Activated T-helper 9 cell treated with anti-CD3 and anti-CD28 coated beads, Interleukin-2, amount 50 U/mL, for 16 hours (primary cell): ENCODE data around the gene HSBP1L1.
A peak's percentile ranks its signal among the peaks of the same experiment; 100 is the strongest.
"Not testable (repeated sequence)": the region's sequence is repeated elsewhere in the genome, so short reads cannot be mapped to it uniquely, and the experiment has no call there.

ENCODE experiments used
- DNase-seq: peaks from one replicate; pipeline ENCODE4 v3.0.0-alpha.2; 2020; ENCODE audit warnings: low read depth

HSBP1L1 gene

DNA sequence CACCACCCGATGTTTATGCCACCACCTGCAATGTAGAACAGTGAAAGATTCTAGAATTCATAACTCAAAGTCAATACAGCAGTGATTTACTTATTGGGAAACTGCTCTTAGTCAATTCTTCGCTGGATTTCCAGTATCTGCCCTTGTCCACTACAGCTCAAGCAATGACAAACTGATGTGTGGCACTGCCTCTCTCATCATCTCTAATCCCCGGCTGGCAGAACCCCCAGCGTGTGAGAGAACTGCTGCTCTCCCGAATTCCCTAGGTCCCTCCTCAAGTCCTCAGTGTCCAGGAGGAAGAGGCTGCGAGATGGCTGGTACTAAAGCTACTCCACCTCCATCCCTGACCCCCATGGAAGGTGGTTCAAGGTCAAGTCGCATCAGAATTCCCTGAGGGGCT is 22.3 kb downstream of the HSBP1L1 start:
- no peak for DNase-seq

DNA sequence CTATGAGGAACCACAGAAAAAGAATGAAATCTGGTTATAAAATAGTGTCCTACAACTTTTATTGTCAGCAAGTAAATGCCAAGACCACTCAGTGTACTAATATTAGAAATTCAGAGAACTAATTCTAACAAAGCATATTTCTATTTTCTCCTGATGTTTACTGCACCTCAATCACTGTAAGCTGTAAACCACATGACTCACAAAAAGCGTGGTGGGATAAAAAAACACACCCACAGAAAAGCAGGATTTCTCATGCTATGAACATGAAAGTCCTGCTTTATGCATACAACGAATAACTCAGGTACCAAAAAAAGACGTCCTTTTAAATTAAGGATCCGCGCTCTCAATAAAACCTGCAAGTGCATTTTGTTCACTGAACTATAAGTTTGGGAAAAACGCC is 23.1 kb downstream of the HSBP1L1 start:
- DNase-seq: no peak

DNA sequence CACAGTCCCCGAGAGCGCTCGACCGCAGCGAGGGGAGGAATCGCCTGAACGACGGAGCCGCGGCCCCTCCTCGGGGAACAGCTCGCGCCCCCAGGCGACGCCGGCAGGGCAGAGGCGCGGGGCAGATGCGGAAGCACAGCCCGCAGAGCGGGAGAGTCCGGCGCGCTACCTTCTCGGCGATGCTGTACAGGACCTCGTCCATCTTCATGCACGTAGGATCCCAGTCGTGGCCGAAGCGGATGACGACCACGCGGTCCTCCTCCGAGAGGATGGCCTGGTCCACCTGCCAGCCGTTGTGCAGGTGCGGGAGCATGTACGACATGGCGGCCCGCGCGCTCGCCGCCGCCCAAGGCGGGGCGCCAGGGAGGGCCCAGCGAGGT is 23.6 kb downstream of the HSBP1L1 start:
- peak; percentile 47 for DNase-seq

DNA sequence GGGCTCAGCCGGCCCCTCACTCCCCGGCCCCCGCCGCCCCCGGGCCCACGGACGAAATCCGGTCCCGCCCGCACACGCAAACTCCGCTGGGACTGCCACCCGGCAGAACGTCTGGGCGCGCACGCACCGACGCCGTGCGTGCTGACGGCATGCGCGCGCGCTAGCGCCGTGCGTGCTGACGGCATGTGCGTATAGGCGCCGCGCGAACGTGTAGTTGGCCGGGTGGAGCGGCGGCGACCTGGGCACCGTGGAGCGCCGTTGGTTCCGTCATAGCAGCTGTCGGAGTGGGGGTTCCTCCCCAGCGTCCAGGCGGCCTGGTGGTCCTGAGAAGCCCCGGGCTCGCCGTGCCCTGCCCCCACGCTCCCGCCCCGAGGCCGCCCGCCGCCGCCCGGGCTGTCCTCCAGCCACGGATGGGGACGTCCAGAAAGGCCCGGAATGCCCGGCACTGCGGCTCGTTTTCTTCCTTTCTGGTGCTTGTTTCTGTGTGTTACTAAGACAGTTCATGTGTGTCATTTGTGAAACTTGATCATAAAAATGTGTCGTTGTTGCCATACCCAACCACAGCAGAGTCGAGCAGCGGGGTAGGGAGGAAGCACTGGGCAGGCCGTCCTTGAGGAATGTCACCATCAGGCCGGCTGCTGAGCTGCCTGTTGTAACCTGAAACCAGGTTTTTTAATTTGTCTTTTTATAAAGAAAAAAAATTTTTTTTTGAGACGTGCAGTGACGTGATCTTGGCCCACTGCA is 24.2 kb downstream of the HSBP1L1 start, which contains the start of gene TXNL4A:
Gene TXNL4A, minus strand, starts transcription at position 113 of the 744 bp plus-strand sequence. CDS start 171 bp downstream, outside the sequence.
- peak; percentile 80 for DNase-seq

DNA sequence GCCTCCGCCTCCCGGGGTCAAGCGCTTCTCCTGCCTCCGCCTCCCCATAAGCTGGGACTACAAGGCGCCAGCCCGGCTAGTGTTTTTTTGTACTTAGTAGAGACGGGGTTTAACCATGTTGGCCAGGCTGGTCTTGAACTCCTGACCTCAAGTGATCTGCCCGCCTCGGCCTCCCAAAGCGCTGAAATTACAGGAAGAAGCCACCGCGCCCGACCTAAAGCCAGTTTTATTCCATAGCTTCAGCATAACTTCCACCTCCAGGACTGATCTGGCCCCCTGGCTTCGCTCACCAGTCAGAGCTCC is 24.7 kb downstream of the HSBP1L1 start:
- no peak for DNase-seq

DNA sequence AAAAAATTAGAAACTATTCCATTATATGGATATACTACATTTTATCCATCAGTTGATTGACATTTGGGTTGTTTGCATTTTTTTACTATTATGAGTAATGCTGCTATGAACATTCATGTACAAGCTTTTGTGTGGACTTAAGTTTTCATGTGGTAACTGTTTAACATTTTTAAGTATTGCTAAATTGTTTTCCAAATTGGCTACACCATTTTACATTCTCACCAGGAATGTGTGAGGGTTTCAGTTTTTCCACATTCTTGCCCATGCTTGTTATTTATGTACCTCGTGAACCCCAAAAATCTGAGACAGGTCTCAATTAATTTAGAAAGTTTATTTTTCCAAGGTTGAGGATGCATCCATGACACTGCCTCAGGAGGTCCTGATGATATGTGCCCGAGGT is 27.1 kb downstream of the HSBP1L1 start:
- DNase-seq: no peak

DNA sequence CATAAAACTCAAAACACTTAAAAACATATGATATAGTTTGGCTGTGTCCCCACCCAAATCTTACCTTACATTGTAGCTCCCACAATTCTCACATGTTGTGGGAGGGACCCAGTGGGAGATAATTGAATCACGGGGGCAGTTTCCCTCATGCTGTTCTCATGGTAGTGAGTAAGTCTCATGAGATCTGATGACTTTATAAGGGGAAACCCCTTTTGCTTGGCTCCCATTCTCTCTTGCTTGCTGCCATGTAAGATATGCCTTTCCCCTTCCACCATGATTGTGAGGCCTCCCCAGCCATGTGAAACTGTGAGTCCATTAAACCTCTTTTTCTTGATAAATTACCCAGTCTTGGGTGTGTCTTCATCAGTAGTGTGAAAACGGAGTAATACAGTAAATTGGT is 35.3 kb downstream of the HSBP1L1 start:
- not testable (repeated sequence) for DNase-seq

DNA sequence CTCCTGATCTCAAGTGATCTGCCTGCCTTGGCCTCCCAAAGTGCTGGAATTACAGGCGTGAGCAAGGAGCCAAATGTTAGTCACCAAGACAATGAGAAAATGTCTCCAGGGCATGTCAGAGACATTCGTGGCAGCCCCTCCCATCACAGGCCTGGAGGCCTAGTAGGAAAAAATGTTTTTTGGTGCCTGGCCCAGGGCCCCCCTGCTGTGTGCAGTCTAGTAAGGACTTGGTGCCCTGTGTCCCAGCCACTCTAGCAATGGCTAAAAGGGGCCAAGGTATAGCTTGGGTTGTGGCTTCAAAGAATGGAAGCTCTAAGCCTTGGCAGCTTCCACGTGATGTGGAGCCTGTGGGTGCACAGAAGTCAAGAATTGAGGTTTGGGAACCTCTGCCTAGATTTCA is 36.4 kb downstream of the HSBP1L1 start:
- no peak for DNase-seq

DNA sequence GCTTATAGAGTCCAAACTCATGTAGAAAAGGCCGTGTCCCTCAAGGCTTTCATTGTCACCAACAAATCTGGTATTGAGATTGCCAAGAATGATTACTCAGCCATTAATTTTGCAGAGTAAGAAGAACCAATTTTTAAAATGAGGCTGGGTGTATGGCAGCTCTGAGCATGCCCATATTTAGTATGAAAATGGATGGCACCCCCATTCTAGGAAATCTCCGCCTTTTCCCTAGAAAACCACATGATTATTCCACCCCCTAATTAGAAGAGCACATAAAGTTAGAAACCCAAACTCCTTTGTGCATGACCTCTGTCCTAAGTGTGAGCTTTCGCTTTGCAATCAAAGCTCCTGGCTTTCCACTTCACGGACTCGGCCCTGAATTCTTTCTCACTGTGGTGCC is 38.0 kb downstream of the HSBP1L1 start:
- no peak for DNase-seq

DNA sequence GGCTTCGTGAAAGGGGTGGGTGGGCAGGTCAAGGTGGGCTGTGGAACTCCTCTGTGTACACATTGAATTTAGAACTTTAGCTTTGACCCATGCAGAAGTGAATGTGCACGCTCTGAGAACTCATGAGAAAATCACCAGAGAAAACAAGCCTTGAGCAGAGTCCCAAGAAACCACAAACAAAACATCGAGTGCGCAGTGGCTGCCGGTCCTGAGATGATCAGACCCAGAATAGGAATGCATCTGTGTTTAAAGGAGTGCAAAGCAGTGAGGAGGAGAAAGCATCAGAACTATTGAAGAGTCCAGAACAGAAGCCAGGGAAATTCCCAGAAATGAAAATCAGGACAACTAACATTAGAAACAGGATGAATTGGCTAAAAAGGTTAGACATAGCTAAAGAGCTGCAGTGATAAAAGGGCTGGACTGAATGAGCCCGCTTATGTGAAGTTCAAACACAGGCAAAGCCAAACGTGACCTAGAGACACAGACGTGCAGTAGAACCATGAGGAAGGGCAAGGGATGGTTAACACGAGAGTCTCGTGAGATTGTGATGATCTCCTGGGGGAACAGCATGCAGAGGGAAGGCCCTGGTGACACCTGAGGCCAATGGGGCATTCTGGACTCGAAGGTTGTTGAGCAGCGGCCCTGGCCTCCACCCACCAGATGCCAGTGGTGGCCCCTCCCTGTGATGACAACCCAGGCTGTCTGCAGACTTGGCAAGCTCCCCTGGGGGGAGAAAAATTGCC is 40.3 kb downstream of the HSBP1L1 start:
- no peak for DNase-seq

DNA sequence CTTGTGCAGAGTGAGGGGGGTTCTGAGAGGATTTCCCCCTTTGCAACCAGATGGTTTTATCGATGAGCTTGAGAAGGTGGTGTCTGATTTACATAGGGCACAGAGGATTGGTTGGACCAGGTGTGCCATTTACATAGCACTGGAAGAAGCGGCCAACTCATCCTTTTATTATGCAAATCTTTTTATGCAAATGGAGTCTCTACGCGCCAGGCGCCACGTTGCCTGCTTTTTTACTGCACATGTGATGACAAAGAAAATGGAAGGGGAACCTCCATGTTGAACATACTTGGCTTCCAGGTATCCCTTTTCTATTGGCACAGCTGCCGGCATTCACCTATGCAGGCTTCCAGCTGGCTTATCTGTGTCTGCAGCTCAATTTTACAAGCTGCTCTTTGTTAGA is 42.3 kb downstream of the HSBP1L1 start:
- no peak for DNase-seq

DNA sequence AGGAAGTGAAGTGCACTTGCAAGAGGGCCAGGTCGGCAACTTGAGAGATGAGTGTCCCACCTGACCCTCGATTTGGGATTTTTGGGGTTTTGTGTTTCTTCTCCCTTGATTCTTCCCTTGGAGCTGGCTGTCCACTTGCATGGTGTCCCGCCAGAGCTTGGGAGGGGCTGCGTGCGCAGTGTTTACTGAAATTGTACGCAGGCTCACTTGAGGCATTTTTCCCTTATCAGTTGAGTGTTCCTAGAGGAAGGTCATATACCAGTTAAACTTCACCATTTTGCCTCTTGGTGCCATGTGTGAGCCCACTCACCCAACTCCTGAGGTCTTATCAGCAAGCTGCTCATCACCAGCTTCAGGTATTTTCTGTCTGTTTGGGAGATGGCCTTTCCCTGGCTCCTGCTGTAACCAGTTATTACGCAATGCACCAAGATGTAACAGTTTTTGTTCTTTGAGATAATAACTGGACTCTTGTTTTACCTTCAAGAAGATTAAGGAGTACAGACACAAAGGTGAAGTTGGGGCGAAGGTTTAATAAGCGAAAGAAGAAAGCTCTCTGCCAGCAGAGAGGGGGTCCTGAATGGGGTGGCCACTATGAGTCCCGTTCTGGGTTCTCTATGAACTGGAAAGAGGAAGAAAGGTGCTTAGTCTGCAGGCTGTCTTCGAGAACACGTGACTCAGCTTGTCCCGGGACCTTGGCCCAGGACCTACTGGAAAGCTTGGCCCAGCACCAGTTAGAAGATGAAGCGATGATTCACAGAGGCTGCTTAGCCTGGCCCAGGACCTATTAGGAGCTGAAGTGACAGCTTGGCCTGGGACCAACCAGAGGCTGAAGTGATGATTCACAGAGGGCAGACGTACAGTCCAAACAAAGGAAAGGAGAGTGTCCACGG is 45.5 kb downstream of the HSBP1L1 start:
- no peak for DNase-seq

DNA sequence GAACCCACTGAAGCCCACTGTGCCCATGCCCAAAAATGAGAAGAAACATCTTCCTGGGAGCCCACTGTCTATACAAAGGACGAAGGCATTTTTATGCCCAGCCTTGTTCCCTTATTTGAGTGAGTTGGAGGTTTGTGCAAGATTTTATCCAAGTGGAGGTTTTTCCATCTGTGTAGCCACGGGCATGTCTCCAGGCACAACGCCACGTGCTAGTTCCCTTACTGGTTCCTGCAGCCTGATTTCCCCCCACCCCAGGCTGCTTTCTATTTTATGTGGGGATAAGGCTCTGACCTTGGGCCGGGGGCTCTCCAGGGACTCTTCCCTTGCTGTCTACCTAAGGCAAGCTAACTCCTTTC is 46.1 kb downstream of the HSBP1L1 start:
- DNase-seq: no peak

DNA sequence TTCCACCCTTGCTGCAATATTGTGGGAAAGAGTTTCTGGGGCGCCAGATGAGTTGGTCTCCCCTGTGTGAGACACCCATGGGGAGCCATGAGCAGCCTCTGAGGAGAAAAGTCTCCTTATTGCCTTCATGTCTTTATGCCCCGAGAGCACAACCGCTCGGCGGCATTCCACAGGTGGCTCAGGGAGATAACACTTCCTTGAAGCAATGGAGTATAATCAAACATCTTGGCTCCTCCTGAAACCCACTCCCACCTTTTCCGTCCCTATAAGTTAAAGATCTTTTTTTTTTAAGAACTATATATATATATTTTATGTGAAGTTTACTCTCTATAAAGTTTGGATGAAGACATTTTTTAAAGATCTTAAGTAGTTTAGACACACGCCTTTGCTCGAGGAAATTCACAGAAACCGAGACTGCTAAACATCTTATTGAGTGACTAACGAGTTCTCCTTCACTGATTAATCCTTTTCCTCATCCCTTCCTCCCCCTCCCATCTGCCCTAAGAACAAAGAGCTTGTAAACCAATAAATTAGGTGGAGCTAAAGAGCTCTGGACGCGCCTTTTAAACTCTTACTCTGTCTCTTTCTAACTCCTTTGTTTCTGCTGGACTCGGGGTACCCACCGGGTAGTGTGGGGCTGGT is 47.2 kb downstream of the HSBP1L1 start:
- not testable (repeated sequence) for DNase-seq

DNA sequence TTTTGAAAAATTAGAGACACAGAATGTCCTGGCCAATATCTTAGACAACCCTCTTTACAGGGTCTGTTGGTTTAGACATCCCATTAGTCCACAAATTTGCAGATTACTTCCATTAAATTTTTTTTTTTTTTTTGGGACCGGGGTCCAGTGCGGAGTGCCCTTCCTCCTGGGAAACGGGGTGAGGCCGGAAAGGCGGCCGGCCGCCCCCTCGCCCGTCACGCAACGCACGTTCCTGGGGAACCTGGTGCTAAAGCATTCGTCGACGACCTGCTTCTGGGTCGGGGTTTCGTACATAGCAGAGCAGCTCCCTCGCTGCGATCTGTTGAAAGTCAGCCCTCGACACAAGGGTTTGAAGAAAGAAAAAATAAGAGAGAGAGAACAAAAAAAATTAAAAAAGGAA is 48.3 kb downstream of the HSBP1L1 start:
- no peak for DNase-seq
